SK-N-SH (cell line): Measurements from ENCODE around the gene PLET1. TPM values are rescaled to one million over a fixed set of nuclear protein-coding genes. Genes with fewer than 3 reads are reported as not detected.

ENCODE experiments used
- CTCF ChIA-PET: fragments of 300-600, 350-600 bp; formaldehyde crosslinking; extraction: SDS; loops from one replicate; lab custom pipeline; 2021; lab: Yijun Ruan, JAX
- POLR2A ChIA-PET: fragments of 350-600 bp; sonication (Branson Sonifier 250); formaldehyde crosslinking; extraction: SDS; loops from one replicate; lab custom pipeline; 2020; ENCODE audit warnings: antibody characterized with exemption, inconsistent platforms; lab: Yijun Ruan, JAX
- DNase-seq: peaks from one replicate; pipeline ENCODE4 v3.0.0; 2012
- H2AFZ ChIP-seq: fragments of 200-600 bp; sonication (generic); 2 replicates; pipeline ENCODE4 v1.8.1; 2016; ENCODE audit warnings: antibody characterized with exemption, mild to moderate bottlenecking, low read depth
- H3F3A ChIP-seq: fragments of 200-600 bp; sonication (generic); replicated peaks from 2 replicates; pipeline ENCODE3; 2016; ENCODE audit warnings: antibody characterized with exemption, mild to moderate bottlenecking; ENCODE audit not compliant: insufficient read depth
- H3K27ac ChIP-seq, 2 experiments: fragments of 200-500 bp in 1 of 2; fragments of 200-600 bp in 1 of 2; sonication (Bioruptor generic) in 1 of 2; sonication (generic), shearing (Covaris generic) in 1 of 2; 2 replicates each; pipeline versions ENCODE4 v1.5.1 to v1.6.1; 2014 to 2016; ENCODE audit warnings: low read depth in 2 of 2, inconsistent platforms in 1 of 2, low read length in 1 of 2, mild to moderate bottlenecking in 1 of 2, mixed read lengths in 1 of 2
- H3K27me3 ChIP-seq: fragments of 200-600 bp; sonication (generic), shearing (Covaris generic); 2 replicates; pipeline ENCODE4 v1.6.1; 2016; ENCODE audit warnings: mixed run types; ENCODE audit not compliant: insufficient read depth
- H3K36me3 ChIP-seq, 2 experiments: fragments of 200-500 bp in 1 of 2; fragments of 200-600 bp in 1 of 2; sonication (Bioruptor generic) in 1 of 2; sonication (generic) in 1 of 2; replicated peaks in 1 of 2; 2 replicates each; pipeline versions ENCODE3 to v1.5.1; 2014 to 2016; ENCODE audit warnings: low read length in 1 of 2, mild to moderate bottlenecking in 1 of 2; ENCODE audit not compliant: insufficient read depth in 2 of 2, control insufficient read depth in 1 of 2
- H3K4me1 ChIP-seq, 2 experiments: fragments of 200-500 bp in 1 of 2; fragments of 200-600 bp in 1 of 2; sonication (Bioruptor generic) in 1 of 2; sonication (generic), shearing (Covaris generic) in 1 of 2; 2 replicates each; pipeline versions ENCODE4 v1.5.1 to v1.6.1; 2014 to 2016; ENCODE audit warnings: low read depth in 1 of 2, low read length in 1 of 2, mixed run types in 1 of 2; ENCODE audit not compliant: insufficient read depth in 2 of 2, control insufficient read depth in 1 of 2
- H3K4me2 ChIP-seq: fragments of 200-600 bp; sonication (generic), shearing (Covaris generic); 2 replicates; pipeline ENCODE4 v1.6.1; 2017; ENCODE audit warnings: mixed run types
- H3K4me3 ChIP-seq, 2 experiments: fragments of 200-500 bp in 1 of 2; fragments of 200-600 bp in 1 of 2; sonication (Bioruptor generic) in 1 of 2; sonication (generic), shearing (Covaris generic) in 1 of 2; 2 replicates each; pipeline versions ENCODE4 v1.5.1 to v1.8.1; 2014 to 2016; ENCODE audit warnings: low read depth in 2 of 2, inconsistent platforms in 1 of 2, low read length in 1 of 2, mild to moderate bottlenecking in 1 of 2, mixed read lengths in 1 of 2, moderate library complexity in 1 of 2
- H3K79me2 ChIP-seq: fragments of 200-600 bp; sonication (generic); 2 replicates; pipeline ENCODE4 v1.8.1; 2017; ENCODE audit warnings: mild to moderate bottlenecking; ENCODE audit not compliant: insufficient read depth
- H3K9ac ChIP-seq: fragments of 200-600 bp; sonication (generic); 2 replicates; pipeline ENCODE4 v1.6.1; 2017; ENCODE audit warnings: mixed run types
- H3K9me2 ChIP-seq: fragments of 200-600 bp; sonication (generic); 2 replicates; pipeline ENCODE4 v1.6.1; 2017; ENCODE audit warnings: mixed run types
- H3K9me3 ChIP-seq: fragments of 200-600 bp; sonication (generic); 2 replicates; pipeline ENCODE4 v1.6.1; 2017; ENCODE audit warnings: mixed run types, mild to moderate bottlenecking, moderate library complexity
- H4K20me1 ChIP-seq: fragments of 200-600 bp; sonication (generic); 2 replicates; pipeline ENCODE4 v1.6.1; 2017; ENCODE audit warnings: mild to moderate bottlenecking, mixed run types; ENCODE audit not compliant: insufficient read depth
- ELF1 ChIP-seq: IDR thresholded peaks from 2 replicates; pipeline ENCODE4 v1.4.0; 2012
- EZH2phosphoT487 ChIP-seq: fragments of 200-600 bp; sonication (generic); IDR thresholded peaks from 2 replicates; pipeline ENCODE4 v1.6.1; 2017; ENCODE audit warnings: low read depth, mixed run types, mild to moderate bottlenecking, antibody characterized with exemption, moderate library complexity, borderline replicate concordance
- FOSL2 ChIP-seq: IDR thresholded peaks from 2 replicates; pipeline ENCODE4 v1.4.0; 2012; ENCODE audit warnings: low read depth, mild to moderate bottlenecking, moderate library complexity, borderline replicate concordance
- FOXJ3 ChIP-seq: sonication (generic); formaldehyde crosslinking; IDR thresholded peaks from 2 replicates; pipeline ENCODE4 v1.5.1; 2020; ENCODE audit warnings: mild to moderate bottlenecking, missing genetic modification reagents
- GABPA ChIP-seq: IDR thresholded peaks from 2 replicates; pipeline ENCODE4 v1.4.0; 2012; ENCODE audit warnings: low read depth, mild to moderate bottlenecking
- GATA2 ChIP-seq: sonication (generic); formaldehyde crosslinking; IDR thresholded peaks from 2 replicates; pipeline ENCODE4 v1.5.0; 2020; ENCODE audit warnings: mild to moderate bottlenecking, missing genetic modification reagents
- JUND ChIP-seq: IDR thresholded peaks from 2 replicates; pipeline ENCODE4 v1.4.0; 2012
- NFIC ChIP-seq: IDR thresholded peaks from 2 replicates; pipeline ENCODE4 v1.4.0; 2012; ENCODE audit warnings: borderline replicate concordance
- NRF1 ChIP-seq: IDR thresholded peaks from 2 replicates; pipeline ENCODE4 v1.6.1; 2012; ENCODE audit warnings: low read depth, mild to moderate bottlenecking, low read length
- POLR2AphosphoS5 ChIP-seq: IDR thresholded peaks from 2 replicates; pipeline ENCODE4 v1.6.1; 2012; ENCODE audit warnings: low read depth, low read length
- RAD21 ChIP-seq: IDR thresholded peaks from 2 replicates; pipeline ENCODE4 v1.6.1; 2012; ENCODE audit warnings: mild to moderate bottlenecking, low read length
- RFX5 ChIP-seq: IDR thresholded peaks from 2 replicates; pipeline ENCODE4 v1.6.1; 2012; ENCODE audit warnings: mild to moderate bottlenecking, improper control_type of control experiment, low read length
- SIN3A ChIP-seq: IDR thresholded peaks from 2 replicates; pipeline ENCODE4 v1.6.1; 2012; ENCODE audit warnings: low read depth, mild to moderate bottlenecking, low read length, moderate library complexity, borderline replicate concordance
- SMC3 ChIP-seq: IDR thresholded peaks from 2 replicates; pipeline ENCODE4 v1.6.1; 2012; ENCODE audit warnings: low read depth, low read length, improper control_type of control experiment
- TAF1 ChIP-seq: IDR thresholded peaks from 2 replicates; pipeline ENCODE4 v1.6.1; 2012; ENCODE audit warnings: low read depth, mild to moderate bottlenecking, low read length, moderate library complexity, borderline replicate concordance
- TCF12 ChIP-seq: IDR thresholded peaks from 2 replicates; pipeline ENCODE4 v1.4.0; 2012
- TEAD4 ChIP-seq: IDR thresholded peaks from 2 replicates; pipeline ENCODE4 v1.4.0; 2012; ENCODE audit warnings: mild to moderate bottlenecking, borderline replicate concordance; ENCODE audit not compliant: insufficient read depth
- YY1 ChIP-seq: IDR thresholded peaks from 2 replicates; pipeline ENCODE4 v1.4.0; 2012; ENCODE audit warnings: low read depth, mild to moderate bottlenecking
- WGBS: methylation state at CpG from one replicate; pipeline ENCODE4 v1.1.6; 2017; ENCODE audit warnings: low lambda C conversion rate; 5-methylcytosine and 5-hydroxymethylcytosine counted together
- polyA plus RNA-seq, 3 experiments: library from polyadenylated mRNA; depleted of rRNA; stranded (reverse); fragments of >200 nt; gene quantifications; 2 replicates each; pipeline ENCODE4 v1.2.3, GENCODE V29; 2012
- TF ChIP-seq, protein P1 (sequence below): fragments of 200-600 bp; sonication (generic); IDR thresholded peaks from 2 replicates; pipeline ENCODE4 v1.6.1; 2017; ENCODE audit warnings: antibody characterized with exemption, mild to moderate bottlenecking, moderate library complexity
- TF ChIP-seq, protein P2 (sequence below): IDR thresholded peaks from 2 replicates; pipeline ENCODE4; 2012
- TF ChIP-seq, protein P3 (sequence below): IDR thresholded peaks from 2 replicates; pipeline ENCODE4 v1.4.0; 2012; ENCODE audit warnings: low read depth, borderline replicate concordance
- TF ChIP-seq, protein P4 (sequence below): IDR thresholded peaks from 2 replicates; pipeline ENCODE4 v1.6.1; 2012; ENCODE audit warnings: mild to moderate bottlenecking, low read depth, low read length, moderate library complexity

PLET1 gene
- polyA plus RNA-seq, 1 of the 3 experiments (the other 2 are of a cell fraction), result not detected

DNA sequence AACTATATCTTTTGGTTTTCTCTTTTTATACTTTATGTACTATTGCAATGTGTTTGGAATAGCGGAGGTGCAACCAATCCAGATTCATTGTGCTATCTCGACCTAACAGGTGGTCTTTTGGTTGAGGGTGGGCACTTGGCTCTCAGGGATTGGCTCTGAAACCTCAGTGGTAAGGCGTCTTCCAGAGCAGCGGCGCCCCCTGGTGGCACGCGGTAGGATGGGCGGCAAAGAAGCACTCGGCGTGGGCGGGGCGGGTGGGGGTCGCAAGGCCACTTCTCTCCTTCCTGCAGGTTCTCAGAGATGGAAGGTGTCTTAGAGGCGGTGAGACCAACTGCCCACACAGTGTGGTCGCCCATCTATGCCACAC, 19.2 kb upstream of the PLET1 start:
- WGBS, result 1% methylated on average over 15 of the region's 15 CpGs
- CTCF ChIA-PET, result interaction anchor here (0.6 to 29.6 kb wide), 67 partner anchors 9 to 1424 kb away, joined by 3 to 620 read pairs (median 4); partner anchors contain the start of genes BCO2, PLET1, PTS and SDHD
- H3K36me3 ChIP-seq, result no peaks in the 10 kb centered on the region
- H3K4me1 ChIP-seq, result peaks cover 4 to 8% of the 10 kb centered on the region in 2 experiments; a peak in 3 of 4 replicates
- DNase-seq, result peak; percentile 84
- H3K9me3 ChIP-seq, result no peaks in the 10 kb centered on the region
- peaks cover 5% of the 10 kb centered on the region for H3F3A ChIP-seq
- no peaks in the 10 kb centered on the region for H3K9me2 ChIP-seq
- peak overlapping the region; percentile 90 for H3K4me2 ChIP-seq
- H4K20me1 ChIP-seq, result no peaks in the 10 kb centered on the region
- peak overlapping the region; percentile 90 for H2AFZ ChIP-seq
- 0 out of 2 replicates have a peak overlapping the region, but pooled peaks have one; percentile 36 for H3K9ac ChIP-seq
- peak overlapping the region in 1 of 2 experiments; percentile 53; a peak in 1 of 4 replicates for H3K27ac ChIP-seq
- POLR2A ChIA-PET, result interaction anchor here (0.6 to 1.3 kb wide), 3 partner anchors 21 to 396 kb away, joined by 3 to 4 read pairs (median 4); no protein-coding TSS in a partner anchor
- TF ChIP-seq, protein P1, sequence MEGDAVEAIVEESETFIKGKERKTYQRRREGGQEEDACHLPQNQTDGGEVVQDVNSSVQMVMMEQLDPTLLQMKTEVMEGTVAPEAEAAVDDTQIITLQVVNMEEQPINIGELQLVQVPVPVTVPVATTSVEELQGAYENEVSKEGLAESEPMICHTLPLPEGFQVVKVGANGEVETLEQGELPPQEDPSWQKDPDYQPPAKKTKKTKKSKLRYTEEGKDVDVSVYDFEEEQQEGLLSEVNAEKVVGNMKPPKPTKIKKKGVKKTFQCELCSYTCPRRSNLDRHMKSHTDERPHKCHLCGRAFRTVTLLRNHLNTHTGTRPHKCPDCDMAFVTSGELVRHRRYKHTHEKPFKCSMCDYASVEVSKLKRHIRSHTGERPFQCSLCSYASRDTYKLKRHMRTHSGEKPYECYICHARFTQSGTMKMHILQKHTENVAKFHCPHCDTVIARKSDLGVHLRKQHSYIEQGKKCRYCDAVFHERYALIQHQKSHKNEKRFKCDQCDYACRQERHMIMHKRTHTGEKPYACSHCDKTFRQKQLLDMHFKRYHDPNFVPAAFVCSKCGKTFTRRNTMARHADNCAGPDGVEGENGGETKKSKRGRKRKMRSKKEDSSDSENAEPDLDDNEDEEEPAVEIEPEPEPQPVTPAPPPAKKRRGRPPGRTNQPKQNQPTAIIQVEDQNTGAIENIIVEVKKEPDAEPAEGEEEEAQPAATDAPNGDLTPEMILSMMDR, result peak; percentile 64
- no peak for TF ChIP-seq YY1
- TF ChIP-seq SMC3, result peak; percentile 87
- no peak for TF ChIP-seq TCF12
- TF ChIP-seq RAD21, result peak; percentile 76
- no peak for TF ChIP-seq TAF1
- no peak for TF ChIP-seq NRF1
- H3K27me3 ChIP-seq, result no peaks in the 10 kb centered on the region
- no peaks in the 10 kb centered on the region for H3K79me2 ChIP-seq
- peak overlapping the region; percentile 53 to 61 for H3K4me3 ChIP-seq

DNA sequence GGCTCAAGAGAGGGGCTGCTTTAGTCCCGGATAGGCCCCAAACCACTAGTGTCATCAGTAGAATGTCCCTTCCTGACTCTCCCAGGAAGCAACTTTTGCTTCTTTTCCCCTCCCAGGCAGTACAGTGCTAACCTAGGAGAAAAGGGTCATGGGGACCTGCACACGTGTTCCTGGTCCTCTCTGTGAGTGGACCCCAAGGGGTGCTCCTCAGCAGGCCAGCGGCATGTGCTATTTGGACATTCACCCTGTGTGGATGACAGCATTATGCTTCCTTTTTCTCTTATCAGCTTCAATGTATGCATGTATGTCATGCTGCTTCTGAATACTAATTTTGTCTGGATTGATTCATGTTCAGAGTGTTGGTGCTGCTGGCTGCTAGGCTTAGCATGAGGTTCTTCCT, 18.1 kb upstream of the PLET1 start:
- H3K4me3 ChIP-seq, result no peak overlapping the region
- ChIA-PET POLR2A (no interaction called here), CTCF (interaction anchor here (0.8 to 29.6 kb wide), 10 partner anchors 9 to 192 kb away, joined by 3 to 620 read pairs (median 10); partner anchors contain the start of genes PTS, SDHD and TIMM8B)
- H2AFZ ChIP-seq, result no peak overlapping the region
- no peaks in the 10 kb centered on the region for H3K79me2 ChIP-seq
- no peak overlapping the region for H3K27ac ChIP-seq
- WGBS, result 80% methylated on average over 3 of the region's 3 CpGs
- H3K9ac ChIP-seq, result no peak overlapping the region
- no peaks in the 10 kb centered on the region for H3K9me3 ChIP-seq
- H3K27me3 ChIP-seq, result no peaks in the 10 kb centered on the region
- no peak overlapping the region for H3K4me2 ChIP-seq
- H4K20me1 ChIP-seq, result no peaks in the 10 kb centered on the region
- no peaks in the 10 kb centered on the region for H3K9me2 ChIP-seq
- no peaks in the 10 kb centered on the region for H3K36me3 ChIP-seq
- H3F3A ChIP-seq, result peaks cover 5% of the 10 kb centered on the region
- H3K4me1 ChIP-seq, result peaks cover 4 to 8% of the 10 kb centered on the region in 2 experiments; a peak in 3 of 4 replicates
- DNase-seq, result no peak
- TF ChIP-seq GATA2 (CRISPR knock-in tag) (no peak), EZH2phosphoT487 (no peak), SIN3A (no peak), POLR2AphosphoS5 (no peak), TAF1 (no peak), TEAD4 (no peak), RFX5 (no peak), RAD21 (no peak), TCF12 (no peak), GABPA (no peak), JUND (no peak), FOSL2 (no peak), ELF1 (no peak), FOXJ3 (no peak), NFIC (no peak)
- TF ChIP-seq, protein P2, sequence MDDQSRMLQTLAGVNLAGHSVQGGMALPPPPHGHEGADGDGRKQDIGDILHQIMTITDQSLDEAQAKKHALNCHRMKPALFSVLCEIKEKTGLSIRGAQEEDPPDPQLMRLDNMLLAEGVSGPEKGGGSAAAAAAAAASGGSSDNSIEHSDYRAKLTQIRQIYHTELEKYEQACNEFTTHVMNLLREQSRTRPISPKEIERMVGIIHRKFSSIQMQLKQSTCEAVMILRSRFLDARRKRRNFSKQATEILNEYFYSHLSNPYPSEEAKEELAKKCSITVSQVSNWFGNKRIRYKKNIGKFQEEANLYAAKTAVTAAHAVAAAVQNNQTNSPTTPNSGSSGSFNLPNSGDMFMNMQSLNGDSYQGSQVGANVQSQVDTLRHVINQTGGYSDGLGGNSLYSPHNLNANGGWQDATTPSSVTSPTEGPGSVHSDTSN, result no peak
- TF ChIP-seq, protein P3, sequence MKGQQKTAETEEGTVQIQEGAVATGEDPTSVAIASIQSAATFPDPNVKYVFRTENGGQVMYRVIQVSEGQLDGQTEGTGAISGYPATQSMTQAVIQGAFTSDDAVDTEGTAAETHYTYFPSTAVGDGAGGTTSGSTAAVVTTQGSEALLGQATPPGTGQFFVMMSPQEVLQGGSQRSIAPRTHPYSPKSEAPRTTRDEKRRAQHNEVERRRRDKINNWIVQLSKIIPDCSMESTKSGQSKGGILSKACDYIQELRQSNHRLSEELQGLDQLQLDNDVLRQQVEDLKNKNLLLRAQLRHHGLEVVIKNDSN, result no peak
- TF ChIP-seq, protein P4, sequence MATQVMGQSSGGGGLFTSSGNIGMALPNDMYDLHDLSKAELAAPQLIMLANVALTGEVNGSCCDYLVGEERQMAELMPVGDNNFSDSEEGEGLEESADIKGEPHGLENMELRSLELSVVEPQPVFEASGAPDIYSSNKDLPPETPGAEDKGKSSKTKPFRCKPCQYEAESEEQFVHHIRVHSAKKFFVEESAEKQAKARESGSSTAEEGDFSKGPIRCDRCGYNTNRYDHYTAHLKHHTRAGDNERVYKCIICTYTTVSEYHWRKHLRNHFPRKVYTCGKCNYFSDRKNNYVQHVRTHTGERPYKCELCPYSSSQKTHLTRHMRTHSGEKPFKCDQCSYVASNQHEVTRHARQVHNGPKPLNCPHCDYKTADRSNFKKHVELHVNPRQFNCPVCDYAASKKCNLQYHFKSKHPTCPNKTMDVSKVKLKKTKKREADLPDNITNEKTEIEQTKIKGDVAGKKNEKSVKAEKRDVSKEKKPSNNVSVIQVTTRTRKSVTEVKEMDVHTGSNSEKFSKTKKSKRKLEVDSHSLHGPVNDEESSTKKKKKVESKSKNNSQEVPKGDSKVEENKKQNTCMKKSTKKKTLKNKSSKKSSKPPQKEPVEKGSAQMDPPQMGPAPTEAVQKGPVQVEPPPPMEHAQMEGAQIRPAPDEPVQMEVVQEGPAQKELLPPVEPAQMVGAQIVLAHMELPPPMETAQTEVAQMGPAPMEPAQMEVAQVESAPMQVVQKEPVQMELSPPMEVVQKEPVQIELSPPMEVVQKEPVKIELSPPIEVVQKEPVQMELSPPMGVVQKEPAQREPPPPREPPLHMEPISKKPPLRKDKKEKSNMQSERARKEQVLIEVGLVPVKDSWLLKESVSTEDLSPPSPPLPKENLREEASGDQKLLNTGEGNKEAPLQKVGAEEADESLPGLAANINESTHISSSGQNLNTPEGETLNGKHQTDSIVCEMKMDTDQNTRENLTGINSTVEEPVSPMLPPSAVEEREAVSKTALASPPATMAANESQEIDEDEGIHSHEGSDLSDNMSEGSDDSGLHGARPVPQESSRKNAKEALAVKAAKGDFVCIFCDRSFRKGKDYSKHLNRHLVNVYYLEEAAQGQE, result no peak
